GM23338 (cell line): ENCODE data around the gene HIVEP3. TPM values are rescaled to one million over a fixed set of nuclear protein-coding genes. Genes with fewer than 3 reads are reported as not detected.

Source experiments
- ATAC-seq: fragments of 200-7000 bp; cut with Tn5 transposase; 3 replicates; pipeline ENCODE4 v1.9.1; 2020
- DNase-seq: peaks from one replicate; pipeline ENCODE4 v3.0.0-alpha.2; 2015; ENCODE audit warnings: low spot score
- H2AFZ ChIP-seq: fragments of 200-600 bp; sonication (generic); 2 replicates; pipeline ENCODE4 v1.8.0; 2016; ENCODE audit warnings: antibody characterized with exemption, mild to moderate bottlenecking, moderate library complexity
- H3F3A ChIP-seq: fragments of 200-600 bp; sonication (generic); replicated peaks from 2 replicates; pipeline ENCODE4 v1.8.0; 2017; ENCODE audit warnings: antibody characterized with exemption, mixed run types, low read depth
- H3K27ac ChIP-seq: fragments of 200-600 bp; sonication (generic); 2 replicates; pipeline ENCODE4 v1.6.1; 2016; ENCODE audit warnings: low read depth
- H3K27me3 ChIP-seq: fragments of 200-600 bp; sonication (generic); 2 replicates; pipeline ENCODE4 v1.8.0; 2016; ENCODE audit warnings: mild to moderate bottlenecking, mixed run types, moderate library complexity; ENCODE audit not compliant: insufficient read depth
- H3K36me3 ChIP-seq: fragments of 200-600 bp; sonication (generic); 2 replicates; pipeline ENCODE4 v1.8.0; 2016; ENCODE audit warnings: mild to moderate bottlenecking; ENCODE audit not compliant: insufficient read depth
- H3K4me1 ChIP-seq: fragments of 200-600 bp; sonication (generic); 2 replicates; pipeline ENCODE4 v1.8.0; 2016; ENCODE audit warnings: mild to moderate bottlenecking, moderate library complexity; ENCODE audit not compliant: insufficient read depth
- H3K4me2 ChIP-seq: fragments of 200-600 bp; sonication (generic); 2 replicates; pipeline ENCODE4 v1.7.1; 2017; ENCODE audit warnings: mixed run types
- H3K4me3 ChIP-seq: fragments of 200-600 bp; sonication (generic); 2 replicates; pipeline ENCODE4 v1.6.1; 2016; ENCODE audit warnings: mixed run types
- H3K79me2 ChIP-seq: fragments of 200-600 bp; sonication (generic); replicated peaks from 2 replicates; pipeline ENCODE4 v1.8.0; 2017; ENCODE audit warnings: mild to moderate bottlenecking; ENCODE audit not compliant: insufficient read depth
- H3K9me2 ChIP-seq: fragments of 200-600 bp; sonication (generic); 2 replicates; pipeline ENCODE4 v1.8.0; 2017; ENCODE audit not compliant: insufficient read depth
- H4K20me1 ChIP-seq: fragments of 200-600 bp; sonication (generic); replicated peaks from 2 replicates; pipeline ENCODE4 v1.8.0; 2017; ENCODE audit warnings: mild to moderate bottlenecking; ENCODE audit not compliant: insufficient read depth
- H3K27ac Mint-ChIP-seq: 2 replicates; pipeline ENCODE4 v1.8.0; 2020; ENCODE audit warnings: inconsistent platforms, mild to moderate bottlenecking, moderate library complexity, mixed read lengths
- H3K27me3 Mint-ChIP-seq: 3 replicates; pipeline ENCODE4 v1.8.0; 2022; ENCODE audit warnings: low read depth, mild to moderate bottlenecking, moderate library complexity, mixed read lengths, inconsistent platforms; ENCODE audit not compliant: insufficient read depth, poor library complexity
- H3K36me3 Mint-ChIP-seq: 3 replicates; pipeline ENCODE4 v1.8.0; 2021; ENCODE audit warnings: low read depth, mild to moderate bottlenecking, inconsistent platforms, moderate library complexity, mixed read lengths
- H3K4me1 Mint-ChIP-seq: 3 replicates; pipeline ENCODE4 v1.8.0; 2020; ENCODE audit warnings: mild to moderate bottlenecking, inconsistent platforms, mixed read lengths
- H3K4me3 Mint-ChIP-seq: 3 replicates; pipeline ENCODE4 v1.8.0; 2021; ENCODE audit warnings: moderate library complexity, mild to moderate bottlenecking, inconsistent platforms, mixed read lengths
- H3K9me3 Mint-ChIP-seq: 3 replicates; pipeline ENCODE4 v1.8.0; 2020; ENCODE audit warnings: moderate library complexity, mild to moderate bottlenecking, inconsistent platforms, mixed read lengths
- CREB1 ChIP-seq: fragments of 250-450 bp; sonication (Bioruptor Pico); IDR thresholded peaks from 2 replicates; pipeline ENCODE4 v1.5.0; 2020; ENCODE audit warnings: low read depth, mild to moderate bottlenecking, moderate library complexity
- CTCF ChIP-seq, 2 experiments: fragments of 200-600 bp in 1 of 2; sonication (generic) in 1 of 2; conservative IDR thresholded peaks; 2 replicates each; pipeline versions ENCODE4 v1.5.1 to v1.6.1; 2016 to 2017; ENCODE audit warnings: antibody characterized with exemption in 2 of 2, low read depth in 2 of 2, mild to moderate bottlenecking in 2 of 2, moderate library complexity in 1 of 2
- EZH2 ChIP-seq: fragments of 200-600 bp; sonication (generic); IDR thresholded peaks from one replicate; pipeline ENCODE4 v1.8.0; 2017; ENCODE audit warnings: antibody characterized with exemption, mild to moderate bottlenecking, low read depth; ENCODE audit not compliant: unreplicated experiment
- EZH2phosphoT487 ChIP-seq: fragments of 200-600 bp; sonication (generic); IDR thresholded peaks from one replicate; pipeline ENCODE4 v1.8.1; 2018; ENCODE audit warnings: antibody characterized with exemption; ENCODE audit not compliant: unreplicated experiment
- JUNB ChIP-seq: IDR thresholded peaks from one replicate; pipeline ENCODE4 v1.6.1; 2016; ENCODE audit warnings: antibody characterized with exemption; ENCODE audit not compliant: unreplicated experiment
- NANOG ChIP-seq: IDR thresholded peaks from 2 replicates; pipeline ENCODE4 v1.6.1; 2016; ENCODE audit warnings: antibody characterized with exemption, borderline replicate concordance
- POLR2AphosphoS5 ChIP-seq: IDR thresholded peaks from 2 replicates; pipeline ENCODE4 v1.6.1; 2016; ENCODE audit warnings: antibody characterized with exemption, low read depth
- STAT1 ChIP-seq: IDR thresholded peaks from one replicate; pipeline ENCODE4 v1.6.1; 2016; ENCODE audit warnings: antibody characterized with exemption; ENCODE audit not compliant: unreplicated experiment
- ZNF114 ChIP-seq: fragments of 250-450 bp; sonication (Bioruptor Pico); IDR thresholded peaks from 2 replicates; pipeline ENCODE4 v1.5.0; 2020; ENCODE audit warnings: mild to moderate bottlenecking, moderate library complexity
- ZNF331 ChIP-seq: fragments of 250-450 bp; sonication (Bioruptor Pico); IDR thresholded peaks from 2 replicates; pipeline ENCODE4 v1.5.0; 2020; ENCODE audit warnings: low read depth, mild to moderate bottlenecking, moderate library complexity
- ZNF462 ChIP-seq: fragments of 250-450 bp; sonication (Bioruptor Pico); IDR thresholded peaks from 2 replicates; pipeline ENCODE4 v1.5.0; 2020; ENCODE audit warnings: mild to moderate bottlenecking, moderate library complexity
- polyA plus RNA-seq: library from polyadenylated mRNA; unstranded; fragments of >200 nt; fragmentation: Nextera tagmentation; extraction: Ambion mirVana; gene quantifications from 2 replicates; pipeline ENCODE4 v1.2.1, GENCODE V29; 2016
- total RNA-seq: library from RNA; depleted of rRNA; stranded (reverse); fragments of >200 nt; shearing (Covaris generic); gene quantifications from 2 replicates; pipeline ENCODE4 v1.2.3, GENCODE V29; 2014

HIVEP3 gene
- total and polyA plus RNA-seq, 2 experiments from 2014 or later, result 0.14 to 0.24 TPM

GRCh38 chr1:41682149-41682548 is 236.6 kb downstream of the HIVEP3 start:
- Mint-ChIP-seq H3K4me1 (peaks cover 7% of the 10 kb centered on the region; the same call in 2 of the 3 replicates), H3K9me3 (no peaks in the 10 kb centered on the region), H3K27me3 (peaks cover 2% of the 10 kb centered on the region), H3K27ac (no peak overlapping the region), H3K36me3 (no peaks in the 10 kb centered on the region), H3K4me3 (no peak overlapping the region)
- ATAC-seq (no peak), DNase-seq (no peak)
- Histone ChIP-seq H3F3A (no peaks in the 10 kb centered on the region), H2AFZ (no peak overlapping the region), H3K27ac (no peak overlapping the region), H3K36me3 (no peaks in the 10 kb centered on the region), H3K79me2 (no peaks in the 10 kb centered on the region), H3K9me2 (0 out of 2 replicates have a peak, but pooled peaks cover 3% of the 10 kb centered on the region), H3K4me1 (no peaks in the 10 kb centered on the region), H3K27me3 (no peaks in the 10 kb centered on the region), H3K4me3 (no peak overlapping the region), H3K4me2 (no peak overlapping the region), H4K20me1 (no peaks in the 10 kb centered on the region)
- TF ChIP-seq NANOG (no peak), POLR2AphosphoS5 (no peak), EZH2phosphoT487 (no peak), CTCF (conservative IDR thresholded peaks at IDR 0.05; ENCODE audit: low read depth in 2 of 2) (no peak), ZNF331 (CRISPR knock-in tag) (no peak), ZNF462 (CRISPR knock-in tag) (no peak), CREB1 (CRISPR knock-in tag) (no peak), STAT1 (no peak), ZNF114 (CRISPR knock-in tag) (no peak), EZH2 (no peak), JUNB (no peak)
